Measurements from ENCODE around the gene C1R. TPM values are rescaled to one million over a fixed set of nuclear protein-coding genes. Genes with fewer than 3 reads are reported as not detected.

Gene C1R
- total and polyA plus RNA-seq, 8 donors = 69.3 to 693 (median 87.1) TPM

- intact Hi-C loops (cut with DNase I) = loop anchor here in 1 of 2 donors (10.0 kb wide), 1 partner anchor 160 kb away; the partner anchor contains the start of gene PTPN6
- H3K27ac ChIP-seq = no peak overlapping the region
- ATAC-seq = no peak
- H3K4me1 ChIP-seq = peaks cover 0 to 26% of the 10 kb centered on the region in 2 donors
- TF ChIP-seq, protein P1, sequence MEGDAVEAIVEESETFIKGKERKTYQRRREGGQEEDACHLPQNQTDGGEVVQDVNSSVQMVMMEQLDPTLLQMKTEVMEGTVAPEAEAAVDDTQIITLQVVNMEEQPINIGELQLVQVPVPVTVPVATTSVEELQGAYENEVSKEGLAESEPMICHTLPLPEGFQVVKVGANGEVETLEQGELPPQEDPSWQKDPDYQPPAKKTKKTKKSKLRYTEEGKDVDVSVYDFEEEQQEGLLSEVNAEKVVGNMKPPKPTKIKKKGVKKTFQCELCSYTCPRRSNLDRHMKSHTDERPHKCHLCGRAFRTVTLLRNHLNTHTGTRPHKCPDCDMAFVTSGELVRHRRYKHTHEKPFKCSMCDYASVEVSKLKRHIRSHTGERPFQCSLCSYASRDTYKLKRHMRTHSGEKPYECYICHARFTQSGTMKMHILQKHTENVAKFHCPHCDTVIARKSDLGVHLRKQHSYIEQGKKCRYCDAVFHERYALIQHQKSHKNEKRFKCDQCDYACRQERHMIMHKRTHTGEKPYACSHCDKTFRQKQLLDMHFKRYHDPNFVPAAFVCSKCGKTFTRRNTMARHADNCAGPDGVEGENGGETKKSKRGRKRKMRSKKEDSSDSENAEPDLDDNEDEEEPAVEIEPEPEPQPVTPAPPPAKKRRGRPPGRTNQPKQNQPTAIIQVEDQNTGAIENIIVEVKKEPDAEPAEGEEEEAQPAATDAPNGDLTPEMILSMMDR (IDR thresholded peaks at IDR 0.05) = no peak
- H3K4me3 ChIP-seq = no peak overlapping the region
- no peaks in the 10 kb centered on the region for H3K27me3 ChIP-seq
- DNase-seq = peak in 1 of 4 donors; percentile 2
- no peaks in the 10 kb centered on the region for H3K9me3 ChIP-seq
- H3K36me3 ChIP-seq = peaks cover 0 to 17% of the 10 kb centered on the region in 2 donors
These were observed 22.6 kb upstream of the C1R start for GRCh38 chr12:7114851-7115250.

DNA sequence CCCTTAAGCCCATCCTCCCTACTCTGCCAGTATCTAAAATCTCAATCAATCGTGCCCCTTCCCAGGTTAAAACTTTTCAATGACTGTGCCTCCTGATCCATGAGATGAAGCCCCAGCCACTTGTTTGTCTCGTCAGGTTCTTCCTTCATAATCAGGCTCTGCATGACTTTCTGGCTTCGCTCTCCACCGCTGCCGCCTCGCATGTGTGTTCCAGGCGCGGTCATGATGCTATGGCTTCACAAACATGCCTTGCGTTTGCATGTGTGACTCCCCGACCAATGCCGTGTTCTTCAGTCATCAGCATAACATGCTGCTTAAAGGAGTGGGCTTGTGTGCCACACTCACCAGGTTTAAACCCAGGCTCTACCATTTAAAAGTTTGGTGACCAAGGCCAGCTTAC is 21.8 kb upstream of the C1R start:
- ATAC-seq (no peak), DNase-seq (peak in 1 of 4 donors; percentile 25)
- no peaks in the 10 kb centered on the region for H3K27me3 ChIP-seq
- no peak overlapping the region for H3K4me3 ChIP-seq
- intact Hi-C loops (cut with DNase I) = loop anchor here in 1 of 2 donors (10.0 kb wide), 1 partner anchor 159 kb away; the partner anchor contains the start of gene PTPN6
- TF ChIP-seq, protein P1 (IDR thresholded peaks at IDR 0.05) = no peak
- H3K4me1 ChIP-seq = peaks cover 3 to 34% of the 10 kb centered on the region in 2 donors
- peaks cover 0 to 17% of the 10 kb centered on the region in 2 donors for H3K36me3 ChIP-seq
- no peaks in the 10 kb centered on the region for H3K9me3 ChIP-seq
- no peak overlapping the region for H3K27ac ChIP-seq

- no peak overlapping the region for H3K4me3 ChIP-seq
- DNase-seq = peak in 2 of 4 donors; percentile 29 to 37
- peaks cover 0 to 17% of the 10 kb centered on the region in 2 donors for H3K36me3 ChIP-seq
- H3K9me3 ChIP-seq = no peaks in the 10 kb centered on the region
- peak; percentile 27 for ATAC-seq
- no peaks in the 10 kb centered on the region for H3K27me3 ChIP-seq
- no peak overlapping the region for H3K27ac ChIP-seq
- H3K4me1 ChIP-seq = peaks cover 3 to 36% of the 10 kb centered on the region in 2 donors
- TF ChIP-seq, protein P1 (IDR thresholded peaks at IDR 0.05) = peak; percentile 80 to 95
- intact Hi-C loops (cut with DNase I) = loop anchor here in 1 of 2 donors (10.0 kb wide), 1 partner anchor 159 kb away; the partner anchor contains the start of gene PTPN6
These were observed 21.2 kb upstream of the C1R start for GRCh38 chr12:7113389-7113871.

- ATAC-seq = no peak
- Histone ChIP-seq H3K4me3 (no peak overlapping the region), H3K27ac (no peak overlapping the region), H3K9me3 (no peaks in the 10 kb centered on the region), H3K36me3 (peaks cover 0 to 11% of the 10 kb centered on the region in 2 donors), H3K4me1 (peaks cover 8 to 50% of the 10 kb centered on the region in 2 donors), H3K27me3 (no peaks in the 10 kb centered on the region)
- intact Hi-C loops (cut with DNase I) = loop anchor here in 1 of 2 donors (10.0 kb wide), 1 partner anchor 157 kb away; the partner anchor contains the start of gene PTPN6
- TF ChIP-seq, protein P1 (IDR thresholded peaks at IDR 0.05) = no peak
- DNase-seq = peak in 1 of 4 donors; percentile 28
These were observed 19.8 kb upstream of the C1R start for GRCh38 chr12:7112041-7112440.

GRCh38 chr12:7110661-7111060 is 18.4 kb upstream of the C1R start:
- intact Hi-C loops (cut with DNase I) = loop anchor here in 1 of 2 donors (10.0 kb wide), 1 partner anchor 156 kb away; the partner anchor contains the start of gene PTPN6
- H3K27ac ChIP-seq = no peak overlapping the region
- peaks cover 12 to 62% of the 10 kb centered on the region in 2 donors for H3K4me1 ChIP-seq
- TF ChIP-seq, protein P1 (IDR thresholded peaks at IDR 0.05) = no peak
- DNase-seq = peak in 2 of 4 donors; percentile 28 to 44
- H3K4me3 ChIP-seq = no peak overlapping the region
- H3K36me3 ChIP-seq = peaks cover 0 to 5% of the 10 kb centered on the region in 2 donors
- no peaks in the 10 kb centered on the region for H3K9me3 ChIP-seq
- H3K27me3 ChIP-seq = no peaks in the 10 kb centered on the region
- no peak for ATAC-seq

Measured in left lung (tissue), 10 donors.